ENCODE results near the gene KLF7.

GRCh38 chr2:207123776-207124391 lies 41.9 kb downstream of the KLF7 start:
- no peak for TF ChIP-seq CTCF (IDR thresholded peaks at IDR 0.05)
- TF ChIP-seq POLR2A (IDR thresholded peaks at IDR 0.05): no peak
- no peak for TF ChIP-seq EP300 (IDR thresholded peaks at IDR 0.05)
